K562 (cell line): ENCODE results near the gene FBXO4. TPM values are rescaled to one million over a fixed set of nuclear protein-coding genes. Genes with fewer than 3 reads are reported as not detected.
A peak's percentile ranks its signal among the peaks of the same experiment; 100 is the strongest.

ENCODE experiments used
- ATAC-seq: fragments of 200-7000 bp; cut with Tn5 transposase; 3 replicates; pipeline ENCODE4 v1.9.1; 2020; ENCODE audit warnings: moderate library complexity
- BruUV-seq: library from RNA; stranded (reverse); fragments of 400-500 nt; replicated peaks from 2 replicates; lab custom pipeline; 2021; lab: Mats Ljungman, UMichigan
- CTCF ChIA-PET: fragments of 300-600 bp; formaldehyde crosslinking; extraction: SDS; loops from one replicate; lab custom pipeline; 2021; ENCODE audit warnings: low intra/inter-chr PET ratio; lab: Yijun Ruan, JAX
- POLR2A ChIA-PET: fragments of 300-600, 350-650 bp; sonication (Branson Sonifier 250); formaldehyde crosslinking; extraction: SDS; loops from one replicate; lab custom pipeline; 2021; ENCODE audit warnings: antibody characterized with exemption, inconsistent platforms; lab: Yijun Ruan, JAX
- DNase-seq, 4 experiments: peaks; one replicate each; pipeline versions ENCODE4 v3.0.0 to v3.0.0-alpha.2; 2011 to 2018; ENCODE audit warnings: low spot score in 3 of 4, mixed read lengths in 3 of 4; ENCODE audit errors: extremely low read depth in 1 of 4
- FAIRE-seq: peaks from 2 replicates; lab custom pipeline; 2011; peaks lifted over from hg19 to GRCh38; lab: Jason Lieb, UNC
- H2AFZ ChIP-seq: 2 replicates; pipeline ENCODE4 v1.6.0; 2011; ENCODE audit warnings: low read depth, low read length, control low read depth, inconsistent platforms
- H3K27ac ChIP-seq: fragments of 200-600 bp; 3 replicates; pipeline ENCODE4 v1.8.0; 2011; ENCODE audit warnings: low read depth, mild to moderate bottlenecking, control low read depth, inconsistent platforms, low read length, moderate library complexity, mixed read lengths; ENCODE audit errors: extremely low read depth
- H3K27me3 ChIP-seq, 2 experiments: fragments of 300-600 bp in 1 of 2; 2 replicates in 1 of 2; 3 replicates in 1 of 2; pipeline versions ENCODE4 v1.6.0 to v1.8.0; 2011; ENCODE audit warnings: inconsistent platforms in 2 of 2, low read length in 2 of 2, mild to moderate bottlenecking in 1 of 2, mixed read lengths in 1 of 2, moderate library complexity in 1 of 2; ENCODE audit not compliant: control insufficient read depth in 2 of 2, insufficient read depth in 2 of 2
- H3K36me3 ChIP-seq: fragments of 300-600 bp; 3 replicates; pipeline ENCODE4 v1.8.0; 2011; ENCODE audit warnings: mild to moderate bottlenecking, low read length, inconsistent platforms; ENCODE audit not compliant: control insufficient read depth, insufficient read depth
- H3K4me1 ChIP-seq, 2 experiments: fragments of 200-600 bp in 1 of 2; replicated peaks in 1 of 2; 2 replicates in 1 of 2; 3 replicates in 1 of 2; pipeline versions ENCODE4 v1.5.1 to v1.8.0; 2011; ENCODE audit warnings: inconsistent platforms in 2 of 2, low read length in 2 of 2, mild to moderate bottlenecking in 1 of 2, mixed read lengths in 1 of 2, moderate library complexity in 1 of 2; ENCODE audit not compliant: control insufficient read depth in 2 of 2, insufficient read depth in 2 of 2
- H3K4me2 ChIP-seq: 2 replicates; pipeline ENCODE4 v1.6.1; 2011; ENCODE audit warnings: low read length, control low read depth, inconsistent platforms, mixed read lengths; ENCODE audit not compliant: insufficient read depth
- H3K4me3 ChIP-seq: fragments of 200-600 bp; sonication (generic), shearing (Covaris generic); 2 replicates; pipeline ENCODE4 v1.5.1; 2016; ENCODE audit warnings: control low read depth, inconsistent platforms
- H3K79me2 ChIP-seq: fragments of 200-600 bp; 3 replicates; pipeline ENCODE4 v1.8.0; 2011; ENCODE audit warnings: low read length, inconsistent platforms; ENCODE audit not compliant: control insufficient read depth, insufficient read depth
- H3K9ac ChIP-seq, 2 experiments: 2 replicates each; pipeline versions ENCODE4 v1.6.0 to v1.6.1; 2011; ENCODE audit warnings: low read depth in 2 of 2, low read length in 2 of 2, control low read depth in 1 of 2, inconsistent platforms in 1 of 2, mild to moderate bottlenecking in 1 of 2, mixed read lengths in 1 of 2; ENCODE audit not compliant: insufficient read depth in 1 of 2
- H3K9me1 ChIP-seq: one replicate; pipeline ENCODE4 v1.6.0; 2011; ENCODE audit warnings: inconsistent platforms, mild to moderate bottlenecking, low read length, moderate library complexity; ENCODE audit not compliant: control insufficient read depth, insufficient read depth
- H3K9me3 ChIP-seq: replicated peaks from 2 replicates; pipeline ENCODE4 v1.5.1; 2011; ENCODE audit warnings: low read depth, low read length, inconsistent platforms; ENCODE audit not compliant: control insufficient read depth, insufficient read depth
- H4K20me1 ChIP-seq: replicated peaks from 2 replicates; pipeline ENCODE4 v1.6.1; 2011; ENCODE audit warnings: low read length, inconsistent platforms, mixed read lengths; ENCODE audit not compliant: control insufficient read depth, insufficient read depth
- ARID1B ChIP-seq: fragments of 450-650 bp; IDR thresholded peaks from 2 replicates; pipeline ENCODE4 v1.6.1; 2016; ENCODE audit warnings: antibody characterized with exemption, mild to moderate bottlenecking, inconsistent platforms
- ARID3A ChIP-seq: IDR thresholded peaks from 2 replicates; pipeline ENCODE4 v1.6.1; 2012; ENCODE audit warnings: low read depth, low read length, improper control_type of control experiment, borderline replicate concordance
- ARNT ChIP-seq, 2 experiments: fragments of 450-650 bp; IDR thresholded peaks; 2 replicates each; pipeline ENCODE4 v1.6.1; 2016; ENCODE audit warnings: mild to moderate bottlenecking in 1 of 2
- BRCA1 ChIP-seq, 2 experiments: fragments of 450-650 bp in 1 of 2; sonication (generic) in 1 of 2; formaldehyde crosslinking in 1 of 2; IDR thresholded peaks; 2 replicates each; pipeline versions ENCODE4 v1.5.0 to v1.6.1; 2017 to 2020; ENCODE audit warnings: mild to moderate bottlenecking in 1 of 2, missing genetic modification reagents in 1 of 2
- CBFA2T2 ChIP-seq: fragments of 450-650 bp; conservative IDR thresholded peaks from 2 replicates; pipeline ENCODE4 v1.6.1; 2017; ENCODE audit warnings: mild to moderate bottlenecking
- CBFA2T3 ChIP-seq: fragments of 450-650 bp; IDR thresholded peaks from 2 replicates; pipeline ENCODE4 v1.6.1; 2017
- CHD4 ChIP-seq: fragments of 200-600 bp; sonication (generic); IDR thresholded peaks from 3 replicates; pipeline ENCODE4 v1.6.1; 2012; ENCODE audit warnings: low read depth, mild to moderate bottlenecking, mixed read lengths, low read length, inconsistent platforms; ENCODE audit not compliant: insufficient read depth, insufficient replicate concordance, poor library complexity, severe bottlenecking
- HBP1 ChIP-seq: fragments of 450-650 bp; formaldehyde crosslinking; IDR thresholded peaks from 2 replicates; pipeline ENCODE4 v1.4.0; 2022; ENCODE audit warnings: missing genetic modification characterization
- HEY1 ChIP-seq: fragments of 250-450 bp; sonication (Bioruptor Pico); IDR thresholded peaks from 2 replicates; pipeline ENCODE4 v1.5.0; 2020; ENCODE audit warnings: mild to moderate bottlenecking, moderate library complexity, borderline replicate concordance
- HNRNPUL1 ChIP-seq: fragments of 200-400 bp; formaldehyde crosslinking; IDR thresholded peaks from 2 replicates; pipeline ENCODE4 v1.6.1; 2017; ENCODE audit warnings: low read length
- MAFG ChIP-seq: fragments of 450-650 bp; conservative IDR thresholded peaks from 2 replicates; pipeline ENCODE4 v1.6.1; 2016; ENCODE audit warnings: missing genetic modification characterization, missing compliant biosample characterization
- NCOR1 ChIP-seq: fragments of 450-650 bp; IDR thresholded peaks from 2 replicates; pipeline ENCODE4 v1.6.1; 2016; ENCODE audit warnings: mild to moderate bottlenecking, moderate library complexity
- NFE2L1 ChIP-seq: fragments of 450-650 bp; IDR thresholded peaks from 2 replicates; pipeline ENCODE4 v1.6.1; 2016; ENCODE audit warnings: missing genetic modification characterization, low read depth, mild to moderate bottlenecking, missing compliant biosample characterization, moderate library complexity, borderline replicate concordance
- TAL1 ChIP-seq: fragments of 450-650 bp; IDR thresholded peaks from 2 replicates; pipeline ENCODE4 v1.6.1; 2016; ENCODE audit warnings: mild to moderate bottlenecking
- TCF15 ChIP-seq: fragments of 250-450 bp; sonication (Bioruptor Pico); IDR thresholded peaks from 2 replicates; pipeline ENCODE4 v1.8.0; 2022; ENCODE audit warnings: moderate library complexity, mild to moderate bottlenecking, inconsistent platforms
- TCF3 ChIP-seq: sonication (generic); formaldehyde crosslinking; IDR thresholded peaks from 2 replicates; pipeline ENCODE4 v1.4.0; 2020; ENCODE audit warnings: mild to moderate bottlenecking, missing genetic modification reagents
- THRA ChIP-seq: fragments of 450-650 bp; IDR thresholded peaks from 2 replicates; pipeline ENCODE4 v1.6.1; 2017; ENCODE audit warnings: mild to moderate bottlenecking, moderate library complexity
- WGBS: fragments of 100-300 bp; shearing (Covaris generic); methylation state at CpG from one replicate; pipeline ENCODE4 v1.1.6; 2016; ENCODE audit warnings: low coverage, mixed read lengths; ENCODE audit not compliant: insufficient coverage; ENCODE audit errors: missing lambda C conversion rate; 5-methylcytosine and 5-hydroxymethylcytosine counted together
- in situ Hi-C: fragments of 300-500 bp; cut with MboI; formaldehyde crosslinking; loops from 4 replicates; pipeline ENCODE4 v1.15.0; 2018; ENCODE audit warnings: inconsistent platforms, mixed read lengths
- intact Hi-C: fragments of 100-400 bp; cut with micrococcal nuclease; formaldehyde crosslinking; loops from 2 replicates; pipeline ENCODE4 v1.14.2; 2022
- polyA plus RNA-seq, 8 experiments: library from polyadenylated mRNA; depleted of rRNA in 4 of 8; stranded (reverse) in 5 of 8; unstranded in 3 of 8; fragments of >200 nt; fragmentation: Nextera tagmentation in 2 of 8; fragmentation: Illumina TruSeq in 1 of 8; extraction: Ambion mirVana in 2 of 8; extraction: Trizol in 1 of 8; gene quantifications; 2 replicates each; pipeline versions ENCODE4 v1.2.1 to v1.2.3, GENCODE V29; 2011 to 2014; ENCODE audit warnings: inconsistent platforms in 1 of 8, missing spikeins in 1 of 8
- total RNA-seq, 7 experiments: library from RNA; depleted of rRNA in 6 of 7; stranded (reverse); fragments of >200 nt in 6 of 7; fragmentation: Illumina TruSeq in 2 of 7; extraction: Trizol in 2 of 7; gene quantifications; 2 replicates each; pipeline versions ENCODE4 v1.2.1 to v1.2.3, GENCODE V29; 2011 to 2021; ENCODE audit warnings: low replicate concordance in 1 of 7

The FBXO4 gene
- total and polyA plus RNA-seq, 9 of the 15 experiments (the other 6 are each of a cell fraction or from before 2014, with no cell fraction given) = 5.9 to 33.4 (median 19.6) TPM

- Histone ChIP-seq H3K4me1 (peaks cover 9 to 13% of the 10 kb centered on the region in 2 experiments; a peak in 3 of 5 replicates), H3K27ac (no peak overlapping the region), H3K4me3 (no peak overlapping the region), H2AFZ (no peak overlapping the region), H3K9ac (no peak overlapping the region), H3K79me2 (peaks cover 27% of the 10 kb centered on the region), H3K27me3 (no peaks in the 10 kb centered on the region), H3K36me3 (peaks cover 21% of the 10 kb centered on the region; the same call in 2 of the 3 replicates), H3K9me3 (no peaks in the 10 kb centered on the region; the same call in 1 of the 2 replicates), H3K9me1 (no peaks in the 10 kb centered on the region), H4K20me1 (no peaks in the 10 kb centered on the region), H3K4me2 (no peak overlapping the region)
- DNase-seq = peak in 3 of 4 experiments; percentile 16 to 42 (median 17)
- no peak for FAIRE-seq
- no peak for TF ChIP-seq HNRNPUL1
- no peak for TF ChIP-seq MAFG
- TF ChIP-seq CBFA2T2 = 0 out of 2 replicates have a peak, but pooled peaks have one; percentile 15
- peak; percentile 59 for TF ChIP-seq TCF3
- TF ChIP-seq ARID1B = peak; percentile 69
- TF ChIP-seq NFE2L1 (tag) = no peak
- TF ChIP-seq BRCA1 (IDR thresholded peaks at IDR 0.05) = no peak
- no peak for TF ChIP-seq BRCA1 (CRISPR knock-in tag; IDR thresholded peaks at IDR 0.05)
- 0 out of 2 replicates have a peak, but pooled peaks have one; percentile 20 for TF ChIP-seq NCOR1
- 0 out of 2 replicates have a peak, but pooled peaks have one; percentile 37 for TF ChIP-seq ARID3A
- TF ChIP-seq CBFA2T3 = peak; percentile 57
- no peak for TF ChIP-seq HEY1 (CRISPR knock-in tag)
- TF ChIP-seq TCF15 (CRISPR knock-in tag) = no peak
- no peak for TF ChIP-seq HBP1 (CRISPR knock-in tag)
- no peak for TF ChIP-seq CHD4
- TF ChIP-seq THRA = no peak
- TF ChIP-seq TAL1 = peak; percentile 59
- TF ChIP-seq ARNT (IDR thresholded peaks at IDR 0.05) = no peak
- ChIA-PET POLR2A (interaction anchor here (1.1 to 1.3 kb wide), 2 partner anchors 8 to 81 kb away, joined by 3 read pairs; no protein-coding TSS in a partner anchor), CTCF (no interaction called here)
- in situ Hi-C loops (no loop called here), intact Hi-C loops (no loop called here)
- BruUV-seq = no TSS peak
- ATAC-seq = no peak
- 45% methylated on average over 4 of the region's 4 CpGs for WGBS
Measured at GRCh38 chr5:41927604-41928003, 2.5 kb downstream of the FBXO4 start.
